ENCODE measurements around the gene METTL27. TPM values are rescaled to one million over a fixed set of nuclear protein-coding genes. Genes with fewer than 3 reads are reported as not detected.

METTL27 gene
- total and polyA plus RNA-seq, 2 of the 8 experiments (the other 6 are each of a cell fraction or from before 2014, with no cell fraction given) = 6.2 to 12.0 TPM

DNA sequence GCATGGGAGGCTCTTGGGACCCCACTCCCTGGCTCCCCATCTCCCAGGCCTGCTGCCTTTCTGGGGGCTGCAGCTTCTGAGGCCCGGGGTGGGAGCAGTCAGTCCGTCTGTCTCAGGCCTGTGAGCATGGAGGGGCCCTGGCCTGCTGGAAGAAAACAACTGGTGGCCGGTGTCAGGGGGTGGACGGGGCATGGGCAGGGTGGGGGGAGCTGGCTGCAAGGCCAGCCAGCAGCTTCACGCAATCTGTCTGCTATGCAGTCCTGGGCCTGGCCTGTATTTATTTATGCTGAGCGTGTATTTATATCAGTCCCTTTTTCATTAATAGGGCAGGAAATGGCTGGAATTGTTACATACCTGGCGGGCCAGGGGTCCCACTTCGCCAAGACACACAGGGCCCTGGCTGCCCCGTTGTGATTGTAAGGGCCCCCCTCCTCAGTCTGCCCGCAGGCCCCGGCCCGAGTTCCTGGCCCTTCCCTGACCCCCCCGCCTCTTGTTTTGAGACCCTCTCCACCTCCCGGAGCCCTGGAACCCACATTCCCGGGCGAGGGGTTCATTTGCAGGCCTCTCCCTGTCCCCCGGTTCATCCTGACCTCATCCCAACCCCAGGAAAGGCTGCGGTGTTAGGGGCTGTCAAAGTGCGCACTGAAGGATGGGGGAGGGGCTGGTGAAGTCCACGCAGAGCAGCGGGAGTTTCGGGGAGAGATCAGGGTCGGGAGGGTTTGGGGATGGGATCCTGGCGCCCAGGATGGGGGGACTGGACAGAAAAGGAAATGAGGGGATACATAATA lies 26.9 kb upstream of the METTL27 start:
- Histone ChIP-seq H2BK120ac (replicated peaks; ENCODE audit: low read depth, low read length) (no peak overlapping the region), H3K4me2 (ENCODE audit: insufficient read depth in 1 of 2, low read depth in 2 of 2, low read length in 2 of 2) (no peak overlapping the region; a peak in 1 of 4 replicates), H4K20me1 (replicated peaks in 1 of 2; ENCODE audit: control insufficient read depth in 1 of 2, insufficient read depth in 2 of 2, low read length in 2 of 2) (peaks cover 0 to 1% of the 10 kb centered on the region in 2 experiments), H2BK15ac (ENCODE audit: low read length) (no peak overlapping the region), H3K9ac (replicated peaks in 1 of 4; ENCODE audit: extremely low read depth in 1 of 4, low read depth in 3 of 4, low read length in 3 of 4) (no peak overlapping the region), H3K36me3 (ENCODE audit: control insufficient read depth in 2 of 4, insufficient read depth in 4 of 4, low read length in 3 of 4) (no peaks in the 10 kb centered on the region), H3K56ac (replicated peaks; ENCODE audit: insufficient read length, low read depth, low read length) (no peak overlapping the region), H2AFZ (ENCODE audit: low read length) (no peak overlapping the region), H4K5ac (ENCODE audit: insufficient read length, low read depth, low read length) (no peak overlapping the region), H3K4me1 (replicated peaks in 1 of 4; ENCODE audit: control insufficient read depth in 3 of 4, insufficient read depth in 4 of 4, low read length in 3 of 4) (peaks cover 3 to 21% (median 14%) of the 10 kb centered on the region in 4 experiments), H3K79me1 (ENCODE audit: low read depth, low read length) (no peaks in the 10 kb centered on the region), H3K23me2 (ENCODE audit: low read depth, low read length) (peaks cover 12% of the 10 kb centered on the region; the same call in 1 of the 2 replicates), H3K27ac (ENCODE audit: low read depth, low read length) (no peak overlapping the region), H2BK20ac (ENCODE audit: low read length) (no peak overlapping the region), H3K27me3 (replicated peaks in 1 of 4; ENCODE audit: control insufficient read depth in 3 of 4, extremely low read depth in 1 of 4, insufficient read depth in 3 of 4, low read length in 3 of 4) (no peaks in the 10 kb centered on the region), H3K4ac (replicated peaks; ENCODE audit: insufficient read length, low read depth, low read length) (no peak overlapping the region), H4K8ac (ENCODE audit: extremely low read depth, insufficient read depth, low read length) (peak overlapping the region; percentile 89), H3K18ac (ENCODE audit: extremely low read depth, low read length) (peak overlapping the region; percentile 71; the same call in 1 of the 2 replicates), H3K23ac (ENCODE audit: insufficient read length) (no peak overlapping the region), H4K91ac (replicated peaks; ENCODE audit: insufficient read length, low read length) (peak overlapping the region; percentile 73), H3K14ac (ENCODE audit: insufficient read length) (no peak overlapping the region), H3K4me3 (ENCODE audit: extremely low read depth in 1 of 4, insufficient read depth in 2 of 4, low read depth in 3 of 4, low read length in 4 of 4) (no peak overlapping the region), H2AK5ac (ENCODE audit: low read depth, low read length) (no peak overlapping the region), H3K79me2 (ENCODE audit: control insufficient read depth in 1 of 2, insufficient read depth in 2 of 2, low read length in 2 of 2) (no peaks in the 10 kb centered on the region), H3K9me3 (ENCODE audit: insufficient read depth in 2 of 2, low read depth in 1 of 2, low read length in 1 of 2) (no peaks in the 10 kb centered on the region), H2BK12ac (ENCODE audit: low read depth, low read length) (peak overlapping the region; percentile 60; the same call in 1 of the 2 replicates), H2BK5ac (ENCODE audit: low read depth, low read length) (no peak overlapping the region)
- TF ChIP-seq KDM4A (IDR thresholded peaks at IDR 0.05; ENCODE audit: low read depth, low read length, severe bottlenecking) (no peak), TEAD4 (IDR thresholded peaks at IDR 0.05; ENCODE audit: low read depth, low read length) (no peak), GABPA (IDR thresholded peaks at IDR 0.05; ENCODE audit: borderline replicate concordance, insufficient read depth, low read length) (no peak), SRF (IDR thresholded peaks at IDR 0.05; ENCODE audit: low read depth, low read length) (no peak), SP4 (IDR thresholded peaks at IDR 0.05; ENCODE audit: low read length) (no peak), TCF12 (IDR thresholded peaks at IDR 0.05; ENCODE audit: low read depth, low read length) (no peak)
- 71% methylated on average over 17 of the region's 24 CpGs; no CpG with 5 or more reads in 1 of the 2 experiments for WGBS, 2 experiments (ENCODE audit: extremely low coverage in 1 of 2, insufficient coverage in 1 of 2, insufficient read length in 1 of 2, insufficient replicate concordance in 2 of 2, low coverage in 1 of 2, low lambda C conversion rate in 2 of 2, missing lambda C conversion rate in 1 of 2)
- FAIRE-seq (no peak), DNase-seq (ENCODE audit: low read depth in 1 of 2, low spot score in 2 of 2) (no peak)
- ChIA-PET POLR2A (ENCODE audit: partially characterized antibody) (interaction anchor here (0.5 kb wide), 1 partner anchor 58 kb away, joined by 3 read pairs; no protein-coding TSS in a partner anchor), CTCF (ENCODE audit: partially characterized antibody) (interaction anchor here (0.6 to 2.7 kb wide), 8 partner anchors 13 to 239 kb away, joined by 3 to 14 read pairs (median 5); no protein-coding TSS in a partner anchor)

Measured in H1 (cell line).